Measurements from ENCODE around the gene ACVR1B.

DNA sequence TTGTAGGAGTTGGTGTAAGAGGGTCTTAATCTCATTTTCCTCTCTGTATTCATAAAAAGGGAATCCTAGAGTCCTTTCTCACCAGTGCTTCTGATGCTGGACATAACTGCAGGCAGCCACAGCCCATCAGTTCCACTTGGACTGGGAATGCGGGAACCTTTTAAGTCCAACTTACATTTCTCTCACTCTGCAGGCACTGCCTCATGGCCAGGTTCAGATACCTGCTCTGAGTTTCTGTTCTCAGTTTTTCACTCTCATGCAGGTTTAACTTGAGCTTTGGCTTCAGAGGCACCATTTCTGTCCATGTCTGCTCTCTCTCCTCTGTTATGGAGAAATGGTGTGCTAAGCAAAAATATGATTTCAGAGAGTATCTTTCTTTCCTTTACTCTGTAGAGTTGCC is 4.2 kb downstream of the ACVR1B start:
- TF ChIP-seq, protein P1, sequence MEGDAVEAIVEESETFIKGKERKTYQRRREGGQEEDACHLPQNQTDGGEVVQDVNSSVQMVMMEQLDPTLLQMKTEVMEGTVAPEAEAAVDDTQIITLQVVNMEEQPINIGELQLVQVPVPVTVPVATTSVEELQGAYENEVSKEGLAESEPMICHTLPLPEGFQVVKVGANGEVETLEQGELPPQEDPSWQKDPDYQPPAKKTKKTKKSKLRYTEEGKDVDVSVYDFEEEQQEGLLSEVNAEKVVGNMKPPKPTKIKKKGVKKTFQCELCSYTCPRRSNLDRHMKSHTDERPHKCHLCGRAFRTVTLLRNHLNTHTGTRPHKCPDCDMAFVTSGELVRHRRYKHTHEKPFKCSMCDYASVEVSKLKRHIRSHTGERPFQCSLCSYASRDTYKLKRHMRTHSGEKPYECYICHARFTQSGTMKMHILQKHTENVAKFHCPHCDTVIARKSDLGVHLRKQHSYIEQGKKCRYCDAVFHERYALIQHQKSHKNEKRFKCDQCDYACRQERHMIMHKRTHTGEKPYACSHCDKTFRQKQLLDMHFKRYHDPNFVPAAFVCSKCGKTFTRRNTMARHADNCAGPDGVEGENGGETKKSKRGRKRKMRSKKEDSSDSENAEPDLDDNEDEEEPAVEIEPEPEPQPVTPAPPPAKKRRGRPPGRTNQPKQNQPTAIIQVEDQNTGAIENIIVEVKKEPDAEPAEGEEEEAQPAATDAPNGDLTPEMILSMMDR (IDR thresholded peaks at IDR 0.05) = no peak
- TF ChIP-seq POLR2A (IDR thresholded peaks at IDR 0.05) = no peak

Measured in heart left ventricle (tissue), 13 donors.